ENCODE measurements around the gene CHAF1B.

DNA sequence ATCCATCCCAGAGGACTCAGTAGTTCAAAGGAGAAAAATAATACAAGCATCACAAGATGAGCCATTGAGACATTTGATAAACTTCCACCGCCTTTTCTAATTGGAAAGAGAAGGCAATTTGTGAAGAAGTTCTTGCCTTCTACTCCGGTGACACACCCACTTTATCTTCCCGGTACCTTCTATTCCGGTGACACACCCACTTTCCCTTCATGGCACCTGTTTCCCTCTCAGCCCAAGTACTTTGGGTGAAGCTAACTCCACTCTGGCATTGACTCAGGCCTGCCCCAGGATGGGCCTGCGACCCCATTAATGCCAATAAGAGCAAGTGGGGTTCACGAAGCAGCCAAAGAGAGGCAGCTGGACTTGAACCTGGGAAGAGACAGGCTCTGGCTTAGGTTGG, 56.5 kb downstream of the CHAF1B start:
- TF ChIP-seq CTCF (IDR thresholded peaks at IDR 0.05; ENCODE audit: low read depth, low read length) (no peak), EZH2phosphoT487 (IDR thresholded peaks at IDR 0.05; ENCODE audit: low read depth) (no peak)

Measured in OCI-LY3 (cell line).